ENCODE results near the gene PLAAT3.

PLAAT3 gene

DNA sequence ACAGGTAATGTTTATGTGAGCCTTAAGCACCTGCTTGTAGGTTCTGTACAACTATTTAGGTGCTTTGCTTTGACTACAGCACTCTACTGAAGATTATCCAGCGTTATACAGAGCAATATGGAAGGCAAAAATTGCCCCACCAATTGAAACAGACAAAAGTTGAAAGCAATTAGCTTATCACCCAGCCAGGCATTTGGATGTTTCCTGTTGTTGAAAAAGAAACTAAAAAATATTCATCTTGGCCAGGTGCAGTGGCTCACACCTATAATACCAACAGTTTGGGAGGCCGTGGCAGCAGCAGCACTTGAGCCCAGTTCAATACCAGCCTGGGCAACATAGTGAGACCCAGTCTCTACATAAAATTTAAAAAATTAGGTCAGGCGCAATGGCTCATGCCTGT lies 38.4 kb upstream of the PLAAT3 start:
- Histone ChIP-seq H3K9ac (ENCODE audit: low read length) (no peak overlapping the region), H2AFZ (ENCODE audit: low read length) (no peak overlapping the region), H4K20me1 (ENCODE audit: insufficient read depth, low read length) (no peaks in the 10 kb centered on the region), H3K9me2 (ENCODE audit: low read depth, low read length) (no peaks in the 10 kb centered on the region), H3K9me3 (ENCODE audit: low read length) (no peaks in the 10 kb centered on the region), H3K27ac (ENCODE audit: low read depth, low read length, poor library complexity, severe bottlenecking) (no peak overlapping the region), H3K79me2 (ENCODE audit: insufficient read depth, low read length) (no peaks in the 10 kb centered on the region), H3K4me3 (ENCODE audit: low read depth, low read length, poor library complexity, severe bottlenecking) (no peak overlapping the region), H3K4me2 (ENCODE audit: low read length) (no peak overlapping the region), H3F3A (ENCODE audit: insufficient read depth, low read length) (no peaks in the 10 kb centered on the region), H3K27me3 (ENCODE audit: insufficient read depth, low read length) (no peaks in the 10 kb centered on the region), H3K4me1 (ENCODE audit: insufficient read depth, low read length, severe bottlenecking) (no peaks in the 10 kb centered on the region), H3K36me3 (ENCODE audit: insufficient read depth, low read length) (peaks cover 40% of the 10 kb centered on the region)
- TF ChIP-seq, protein P1, sequence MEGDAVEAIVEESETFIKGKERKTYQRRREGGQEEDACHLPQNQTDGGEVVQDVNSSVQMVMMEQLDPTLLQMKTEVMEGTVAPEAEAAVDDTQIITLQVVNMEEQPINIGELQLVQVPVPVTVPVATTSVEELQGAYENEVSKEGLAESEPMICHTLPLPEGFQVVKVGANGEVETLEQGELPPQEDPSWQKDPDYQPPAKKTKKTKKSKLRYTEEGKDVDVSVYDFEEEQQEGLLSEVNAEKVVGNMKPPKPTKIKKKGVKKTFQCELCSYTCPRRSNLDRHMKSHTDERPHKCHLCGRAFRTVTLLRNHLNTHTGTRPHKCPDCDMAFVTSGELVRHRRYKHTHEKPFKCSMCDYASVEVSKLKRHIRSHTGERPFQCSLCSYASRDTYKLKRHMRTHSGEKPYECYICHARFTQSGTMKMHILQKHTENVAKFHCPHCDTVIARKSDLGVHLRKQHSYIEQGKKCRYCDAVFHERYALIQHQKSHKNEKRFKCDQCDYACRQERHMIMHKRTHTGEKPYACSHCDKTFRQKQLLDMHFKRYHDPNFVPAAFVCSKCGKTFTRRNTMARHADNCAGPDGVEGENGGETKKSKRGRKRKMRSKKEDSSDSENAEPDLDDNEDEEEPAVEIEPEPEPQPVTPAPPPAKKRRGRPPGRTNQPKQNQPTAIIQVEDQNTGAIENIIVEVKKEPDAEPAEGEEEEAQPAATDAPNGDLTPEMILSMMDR (IDR thresholded peaks at IDR 0.05; ENCODE audit: low read length), result no peak
- TF ChIP-seq EZH2 (IDR thresholded peaks at IDR 0.05; ENCODE audit: borderline replicate concordance, low read length), result no peak

DNA sequence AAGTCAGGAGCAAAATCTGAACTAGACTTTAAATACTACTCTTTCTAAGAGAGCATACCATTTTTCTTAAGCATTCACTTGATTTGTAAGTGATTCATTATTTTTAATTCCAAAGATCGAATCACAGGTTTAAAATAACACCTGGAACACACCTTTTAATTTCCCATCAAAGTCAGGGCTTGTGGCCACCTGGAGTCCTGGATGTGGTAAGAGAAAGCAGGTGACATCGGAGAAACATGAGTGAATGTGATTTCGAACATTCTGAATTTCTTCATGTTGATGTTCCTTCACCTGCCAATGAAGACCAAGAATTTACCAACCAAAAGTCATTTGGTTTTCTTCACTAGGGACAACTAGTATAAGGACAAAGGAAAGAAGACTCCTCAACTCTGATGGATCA lies 29.0 kb upstream of the PLAAT3 start:
- no peaks in the 10 kb centered on the region for H3K4me1 ChIP-seq (ENCODE audit: insufficient read depth, low read length, severe bottlenecking)
- H3K4me2 ChIP-seq (ENCODE audit: low read length), result no peak overlapping the region
- no peaks in the 10 kb centered on the region for H3F3A ChIP-seq (ENCODE audit: insufficient read depth, low read length)
- peaks cover 43% of the 10 kb centered on the region for H3K36me3 ChIP-seq (ENCODE audit: insufficient read depth, low read length)
- TF ChIP-seq, protein P1 (IDR thresholded peaks at IDR 0.05; ENCODE audit: low read length), result no peak
- no peak for TF ChIP-seq EZH2 (IDR thresholded peaks at IDR 0.05; ENCODE audit: borderline replicate concordance, low read length)
- H4K20me1 ChIP-seq (ENCODE audit: insufficient read depth, low read length), result no peaks in the 10 kb centered on the region
- no peak overlapping the region for H3K27ac ChIP-seq (ENCODE audit: low read depth, low read length, poor library complexity, severe bottlenecking)
- no peak overlapping the region for H2AFZ ChIP-seq (ENCODE audit: low read length)
- no peaks in the 10 kb centered on the region for H3K79me2 ChIP-seq (ENCODE audit: insufficient read depth, low read length)
- no peaks in the 10 kb centered on the region for H3K27me3 ChIP-seq (ENCODE audit: insufficient read depth, low read length)
- H3K4me3 ChIP-seq (ENCODE audit: low read depth, low read length, poor library complexity, severe bottlenecking), result no peak overlapping the region
- no peak overlapping the region for H3K9ac ChIP-seq (ENCODE audit: low read length)
- no peaks in the 10 kb centered on the region for H3K9me2 ChIP-seq (ENCODE audit: low read depth, low read length)
- H3K9me3 ChIP-seq (ENCODE audit: low read length), result no peaks in the 10 kb centered on the region

- Histone ChIP-seq H3K4me2 (ENCODE audit: low read length) (no peak overlapping the region), H3K9ac (ENCODE audit: low read length) (no peak overlapping the region), H3K9me2 (ENCODE audit: low read depth, low read length) (no peaks in the 10 kb centered on the region), H3K27ac (ENCODE audit: low read depth, low read length, poor library complexity, severe bottlenecking) (no peak overlapping the region), H3K4me1 (ENCODE audit: insufficient read depth, low read length, severe bottlenecking) (no peaks in the 10 kb centered on the region), H3K79me2 (ENCODE audit: insufficient read depth, low read length) (no peaks in the 10 kb centered on the region), H3K4me3 (ENCODE audit: low read depth, low read length, poor library complexity, severe bottlenecking) (no peak overlapping the region), H3K9me3 (ENCODE audit: low read length) (no peaks in the 10 kb centered on the region), H4K20me1 (ENCODE audit: insufficient read depth, low read length) (no peaks in the 10 kb centered on the region), H2AFZ (ENCODE audit: low read length) (no peak overlapping the region), H3F3A (ENCODE audit: insufficient read depth, low read length) (no peaks in the 10 kb centered on the region), H3K27me3 (ENCODE audit: insufficient read depth, low read length) (no peaks in the 10 kb centered on the region), H3K36me3 (ENCODE audit: insufficient read depth, low read length) (peaks cover 39% of the 10 kb centered on the region)
- no peak for TF ChIP-seq EZH2 (IDR thresholded peaks at IDR 0.05; ENCODE audit: borderline replicate concordance, low read length)
- TF ChIP-seq, protein P1 (IDR thresholded peaks at IDR 0.05; ENCODE audit: low read length), result no peak
Measured at GRCh38 chr11:63641727-63642126, 27.5 kb upstream of the PLAAT3 start.
